Measurements from ENCODE around the gene CENPT.

The CENPT gene

DNA sequence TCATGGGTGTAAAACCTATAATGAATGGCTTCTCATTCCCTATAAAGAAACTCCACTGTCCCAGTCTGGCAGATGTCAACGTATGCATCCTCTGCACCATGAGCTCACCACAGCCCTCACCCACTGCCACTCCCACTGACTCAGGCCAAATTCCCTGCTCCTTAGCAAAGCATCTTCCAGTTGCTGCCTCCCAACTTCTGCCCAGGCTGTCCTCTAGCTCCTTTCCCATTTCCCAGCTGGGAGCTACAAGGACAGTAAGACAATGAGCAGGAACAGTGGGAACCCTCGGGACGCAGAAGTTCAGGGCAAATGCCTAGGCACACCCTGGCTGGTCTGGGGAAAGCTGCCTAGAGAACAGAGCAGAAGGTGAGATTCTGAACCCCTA lies 14.5 kb downstream of the CENPT start:
- H3K4me1 ChIP-seq (ENCODE audit: insufficient read depth, low read length) = 0 out of 2 replicates have a peak, but pooled peaks cover 3% of the 10 kb centered on the region
- H3K9me3 ChIP-seq (ENCODE audit: control insufficient read depth, insufficient read depth, low read length) = no peaks in the 10 kb centered on the region
- peak overlapping the region; percentile 79 for H3K9ac ChIP-seq (ENCODE audit: low read depth, low read length)
- peaks cover 5% of the 10 kb centered on the region for H3K36me3 ChIP-seq (ENCODE audit: insufficient read depth, low read length)

- no peaks in the 10 kb centered on the region for H3K9me3 ChIP-seq (ENCODE audit: control insufficient read depth, insufficient read depth, low read length)
- H3K9ac ChIP-seq (ENCODE audit: low read depth, low read length) = no peak overlapping the region
- peaks cover 5% of the 10 kb centered on the region for H3K36me3 ChIP-seq (ENCODE audit: insufficient read depth, low read length)
- 0 out of 2 replicates have a peak, but pooled peaks cover 3% of the 10 kb centered on the region for H3K4me1 ChIP-seq (ENCODE audit: insufficient read depth, low read length)
Observed at GRCh38 chr16:67828651-67829050, 18.8 kb downstream of the CENPT start.

GRCh38 chr16:67825906-67826305 lies 21.6 kb downstream of the CENPT start:
- Histone ChIP-seq H3K9me3 (ENCODE audit: control insufficient read depth, insufficient read depth, low read length) (no peaks in the 10 kb centered on the region), H3K4me1 (ENCODE audit: insufficient read depth, low read length) (no peaks in the 10 kb centered on the region), H3K9ac (ENCODE audit: low read depth, low read length) (no peak overlapping the region), H3K36me3 (ENCODE audit: insufficient read depth, low read length) (peaks cover 5% of the 10 kb centered on the region)

DNA sequence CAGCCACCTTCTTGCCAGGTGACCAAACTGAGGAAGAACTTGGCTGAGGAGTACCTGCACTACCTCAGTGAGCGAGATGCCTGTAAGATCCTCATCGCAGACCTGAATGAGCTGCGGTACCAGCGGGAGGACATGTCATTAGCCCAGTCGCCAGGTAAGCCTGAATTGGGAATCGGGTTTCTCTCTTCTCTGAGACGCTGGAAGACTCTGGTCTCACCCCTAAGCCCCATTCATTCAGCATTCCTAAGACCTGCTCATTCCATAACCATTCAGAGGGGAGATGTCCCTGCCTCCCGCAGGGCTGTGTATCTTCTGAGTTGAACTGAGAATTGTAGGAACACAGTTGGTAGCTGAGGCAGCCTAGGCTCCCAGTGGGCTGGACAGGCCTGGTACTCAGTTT lies 22.4 kb downstream of the CENPT start:
- Histone ChIP-seq H3K9ac (ENCODE audit: low read depth, low read length) (no peak overlapping the region), H3K9me3 (ENCODE audit: control insufficient read depth, insufficient read depth, low read length) (no peaks in the 10 kb centered on the region), H3K36me3 (ENCODE audit: insufficient read depth, low read length) (peaks cover 3% of the 10 kb centered on the region), H3K4me1 (ENCODE audit: insufficient read depth, low read length) (no peaks in the 10 kb centered on the region)

DNA sequence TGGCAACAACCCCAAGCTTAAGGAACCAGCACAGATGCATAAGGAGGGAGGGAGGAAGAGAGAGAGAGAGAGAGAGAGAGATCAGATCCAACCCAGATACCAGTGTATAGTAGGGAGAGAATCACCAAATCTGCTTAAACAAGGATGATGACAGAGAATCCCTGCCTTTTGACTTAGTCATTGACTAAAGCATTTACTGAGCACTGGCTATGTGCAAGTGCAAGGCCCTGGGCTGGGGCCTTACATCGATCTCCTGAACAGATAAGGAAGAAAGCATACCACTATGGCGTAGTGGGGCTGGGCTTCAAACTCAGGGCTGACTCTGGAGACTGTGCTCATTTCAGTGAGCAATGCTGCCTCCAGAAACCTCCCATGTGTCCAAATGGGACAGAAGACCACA lies 25.0 kb downstream of the CENPT start:
- no peaks in the 10 kb centered on the region for H3K4me1 ChIP-seq (ENCODE audit: insufficient read depth, low read length)
- H3K36me3 ChIP-seq (ENCODE audit: insufficient read depth, low read length) = no peaks in the 10 kb centered on the region
- H3K9me3 ChIP-seq (ENCODE audit: control insufficient read depth, insufficient read depth, low read length) = no peaks in the 10 kb centered on the region
- H3K9ac ChIP-seq (ENCODE audit: low read depth, low read length) = no peak overlapping the region

GRCh38 chr16:67820608-67821259 lies 26.8 kb downstream of the CENPT start:
- no peaks in the 10 kb centered on the region for H3K36me3 ChIP-seq (ENCODE audit: insufficient read depth, low read length)
- H3K9ac ChIP-seq (ENCODE audit: low read depth, low read length) = no peak overlapping the region
- H3K9me3 ChIP-seq (ENCODE audit: control insufficient read depth, insufficient read depth, low read length) = no peaks in the 10 kb centered on the region
- no peaks in the 10 kb centered on the region for H3K4me1 ChIP-seq (ENCODE audit: insufficient read depth, low read length)

DNA sequence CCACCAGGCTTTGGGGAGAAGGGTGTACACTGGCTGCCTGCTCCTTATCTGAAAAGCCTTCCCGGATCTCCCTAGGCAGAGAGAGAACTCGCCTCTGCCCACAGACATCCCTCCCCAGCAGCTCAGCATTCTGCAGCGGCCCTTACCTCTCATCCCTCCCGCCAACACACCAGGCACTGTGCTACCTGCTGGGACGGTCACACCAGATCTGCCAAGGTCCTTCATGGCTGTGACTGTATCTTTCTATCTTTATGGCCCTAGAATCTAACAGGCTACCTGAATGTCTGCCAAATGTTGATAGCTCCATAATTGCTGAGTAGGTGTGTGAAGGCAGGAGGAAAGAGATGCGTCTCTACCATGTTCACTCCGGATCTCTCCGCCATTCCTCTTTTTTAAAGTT lies 32.9 kb downstream of the CENPT start:
- no peaks in the 10 kb centered on the region for H3K36me3 ChIP-seq (ENCODE audit: insufficient read depth, low read length)
- no peak overlapping the region for H3K9ac ChIP-seq (ENCODE audit: low read depth, low read length)
- H3K9me3 ChIP-seq (ENCODE audit: control insufficient read depth, insufficient read depth, low read length) = no peaks in the 10 kb centered on the region
- no peaks in the 10 kb centered on the region for H3K4me1 ChIP-seq (ENCODE audit: insufficient read depth, low read length)

GRCh38 chr16:67811899-67812298 lies 35.6 kb downstream of the CENPT start:
- no peak overlapping the region for H3K9ac ChIP-seq (ENCODE audit: low read depth, low read length)
- H3K9me3 ChIP-seq (ENCODE audit: control insufficient read depth, insufficient read depth, low read length) = no peaks in the 10 kb centered on the region
- no peaks in the 10 kb centered on the region for H3K36me3 ChIP-seq (ENCODE audit: insufficient read depth, low read length)
- no peaks in the 10 kb centered on the region for H3K4me1 ChIP-seq (ENCODE audit: insufficient read depth, low read length)

DNA sequence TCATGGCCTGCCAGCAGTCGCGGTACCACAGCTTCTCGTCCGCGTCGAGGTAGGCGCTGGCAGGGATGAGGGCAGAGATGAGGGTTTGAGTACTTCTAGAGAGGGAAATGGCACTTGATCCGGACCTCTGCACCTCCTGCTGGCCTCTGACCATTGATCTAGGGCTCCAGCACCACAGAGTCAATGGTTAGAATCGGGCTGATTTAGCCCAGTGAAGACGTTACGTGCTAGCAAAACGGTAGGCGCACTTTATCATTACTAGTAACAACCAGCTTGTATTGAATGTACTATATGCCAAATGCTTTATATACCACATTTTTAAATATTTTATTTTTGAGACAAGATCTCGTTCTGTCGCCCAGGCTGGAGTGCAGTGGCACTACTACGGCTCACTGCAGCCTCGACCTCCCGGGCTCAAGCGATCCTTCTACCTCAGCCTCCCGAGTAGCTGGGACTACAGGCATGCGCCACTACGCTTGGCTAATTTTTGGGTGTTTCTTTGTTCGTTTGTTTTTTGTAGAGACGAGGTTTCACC lies 40.3 kb downstream of the CENPT start:
- peaks cover 6% of the 10 kb centered on the region; the same call in 1 of the 2 replicates for H3K4me1 ChIP-seq (ENCODE audit: insufficient read depth, low read length)
- H3K36me3 ChIP-seq (ENCODE audit: insufficient read depth, low read length) = no peaks in the 10 kb centered on the region; the same call in 1 of the 2 replicates
- no peaks in the 10 kb centered on the region for H3K9me3 ChIP-seq (ENCODE audit: control insufficient read depth, insufficient read depth, low read length)
- H3K9ac ChIP-seq (ENCODE audit: low read depth, low read length) = peak overlapping the region; percentile 71; the same call in 1 of the 2 replicates

DNA sequence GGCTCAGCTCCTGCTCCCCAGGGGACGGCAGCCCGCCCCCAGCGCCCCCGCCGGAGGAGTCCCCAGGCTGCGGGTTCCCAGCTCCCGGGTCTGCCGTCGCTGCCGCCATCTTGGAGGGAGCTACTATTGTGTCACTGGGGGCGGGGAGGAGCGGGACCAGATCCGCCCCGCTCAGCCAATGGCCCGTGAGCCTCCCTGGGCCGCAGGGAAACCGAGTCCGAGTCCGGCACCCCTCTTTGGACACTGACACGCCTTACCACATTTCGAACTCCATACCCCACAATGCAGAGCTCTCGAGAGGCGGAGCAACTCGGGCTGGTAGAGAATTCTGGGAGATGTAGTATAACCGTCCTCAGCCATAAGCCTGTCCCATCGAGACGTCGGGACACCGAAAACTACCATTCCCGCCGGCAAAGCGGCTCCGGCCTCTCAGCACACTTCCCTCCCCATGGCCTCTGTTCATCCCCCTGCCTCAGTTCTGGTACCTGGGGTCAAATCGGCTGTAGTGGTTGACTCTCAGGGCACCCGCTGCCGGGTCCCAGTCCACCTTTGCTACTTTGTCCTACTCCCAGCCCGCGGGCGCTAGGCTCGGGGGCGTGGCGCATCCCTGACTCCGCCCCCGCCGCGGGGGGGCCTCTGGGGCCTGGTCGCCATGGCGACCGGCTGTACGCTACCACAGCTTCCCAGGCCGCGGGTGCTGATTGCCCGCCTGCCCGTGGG lies 40.9 kb downstream of the CENPT start, which contains the start of the genes RANBP10 and TSNAXIP1:
RANBP10 (minus strand) TSS at position 133 of the 720 bp plus-strand sequence; CDS start at position 109, 24 bp downstream.
TSNAXIP1 (plus strand) TSS at position 462 of the 720 bp plus-strand sequence. CDS start 261 bp downstream, outside the sequence.
- Histone ChIP-seq H3K9ac (ENCODE audit: low read depth, low read length) (peak within 1 kb of the TSS; percentile 89), H3K9me3 (ENCODE audit: control insufficient read depth, insufficient read depth, low read length) (no peaks in the 10 kb centered on the region), H3K4me1 (ENCODE audit: insufficient read depth, low read length) (peaks cover 6% of the 10 kb centered on the region; the same call in 1 of the 2 replicates), H3K36me3 (ENCODE audit: insufficient read depth, low read length) (no peaks in the 10 kb centered on the region; the same call in 1 of the 2 replicates)

- no peaks in the 10 kb centered on the region; the same call in 1 of the 2 replicates for H3K36me3 ChIP-seq (ENCODE audit: insufficient read depth, low read length)
- peak overlapping the region; percentile 89 for H3K9ac ChIP-seq (ENCODE audit: low read depth, low read length)
- H3K9me3 ChIP-seq (ENCODE audit: control insufficient read depth, insufficient read depth, low read length) = no peaks in the 10 kb centered on the region
- peaks cover 6% of the 10 kb centered on the region; the same call in 1 of the 2 replicates for H3K4me1 ChIP-seq (ENCODE audit: insufficient read depth, low read length)
Observed at GRCh38 chr16:67805718-67806427, 41.6 kb downstream of the CENPT start.

DNA sequence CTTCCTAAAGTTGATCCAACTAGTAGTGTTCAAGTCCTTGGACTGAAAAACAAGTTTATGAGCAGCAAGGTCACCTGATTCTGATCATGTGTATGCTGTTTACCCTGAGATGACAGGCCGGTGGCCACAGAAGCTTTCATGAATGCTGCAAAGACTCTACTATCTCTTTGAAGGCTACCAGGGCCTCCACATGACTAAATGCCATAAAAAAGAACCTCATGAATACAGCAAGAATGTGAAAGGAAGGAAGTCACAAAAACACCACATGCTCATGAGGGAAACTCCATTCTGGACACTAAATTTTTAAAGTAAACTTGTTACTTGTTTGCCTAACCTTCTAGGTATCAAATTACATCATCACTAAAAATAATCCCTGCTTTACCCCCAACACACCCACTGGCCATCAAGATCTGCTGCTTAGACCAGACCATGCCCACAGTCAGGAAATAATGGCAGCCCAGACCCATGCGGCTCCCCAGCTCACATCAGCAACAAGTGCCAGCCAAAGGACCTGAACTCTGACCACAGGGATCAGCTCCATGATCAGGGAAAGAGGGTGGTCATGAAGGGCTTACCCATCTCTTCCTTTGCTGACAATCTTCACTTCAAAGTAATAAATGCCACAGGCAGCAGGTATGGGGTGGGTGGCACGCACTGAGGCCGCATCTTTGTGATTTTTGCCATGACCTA lies 42.5 kb downstream of the CENPT start:
- Histone ChIP-seq H3K36me3 (ENCODE audit: insufficient read depth, low read length) (no peaks in the 10 kb centered on the region; the same call in 1 of the 2 replicates), H3K9me3 (ENCODE audit: control insufficient read depth, insufficient read depth, low read length) (no peaks in the 10 kb centered on the region), H3K4me1 (ENCODE audit: insufficient read depth, low read length) (peaks cover 6% of the 10 kb centered on the region; the same call in 1 of the 2 replicates), H3K9ac (ENCODE audit: low read depth, low read length) (peak overlapping the region; percentile 89; the same call in 1 of the 2 replicates)

DNA sequence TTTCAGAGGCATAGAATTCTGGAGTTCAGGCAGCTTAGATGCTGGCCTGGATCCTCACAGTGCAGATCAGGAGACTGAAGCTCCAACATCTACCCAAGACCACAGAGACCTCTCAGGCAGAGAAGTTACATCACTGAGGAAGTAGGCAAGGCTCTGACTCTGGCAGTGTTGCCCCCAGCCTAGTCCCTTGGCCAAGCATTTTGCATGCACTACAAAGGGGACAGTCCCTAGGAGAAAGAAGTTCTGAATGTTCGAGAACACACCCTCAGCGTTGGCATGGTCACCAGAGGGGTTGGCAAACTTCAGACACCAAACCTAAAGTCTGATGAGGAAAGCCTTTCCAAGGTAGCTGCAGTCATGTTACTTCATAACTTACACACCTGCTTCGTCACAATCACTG lies 43.6 kb downstream of the CENPT start:
- Histone ChIP-seq H3K36me3 (ENCODE audit: insufficient read depth, low read length) (no peaks in the 10 kb centered on the region; the same call in 1 of the 2 replicates), H3K9me3 (ENCODE audit: control insufficient read depth, insufficient read depth, low read length) (no peaks in the 10 kb centered on the region), H3K4me1 (ENCODE audit: insufficient read depth, low read length) (peaks cover 6% of the 10 kb centered on the region; the same call in 1 of the 2 replicates), H3K9ac (ENCODE audit: low read depth, low read length) (no peak overlapping the region)
